ENCODE data around the gene PPP1R3C.

The PPP1R3C gene

GRCh38 chr10:91597197-91597881 lies 35.5 kb downstream of the PPP1R3C start:
- DNase-seq, result no peak

GRCh38 chr10:91596825-91597196 lies 36.1 kb downstream of the PPP1R3C start:
- DNase-seq, result no peak

DNA sequence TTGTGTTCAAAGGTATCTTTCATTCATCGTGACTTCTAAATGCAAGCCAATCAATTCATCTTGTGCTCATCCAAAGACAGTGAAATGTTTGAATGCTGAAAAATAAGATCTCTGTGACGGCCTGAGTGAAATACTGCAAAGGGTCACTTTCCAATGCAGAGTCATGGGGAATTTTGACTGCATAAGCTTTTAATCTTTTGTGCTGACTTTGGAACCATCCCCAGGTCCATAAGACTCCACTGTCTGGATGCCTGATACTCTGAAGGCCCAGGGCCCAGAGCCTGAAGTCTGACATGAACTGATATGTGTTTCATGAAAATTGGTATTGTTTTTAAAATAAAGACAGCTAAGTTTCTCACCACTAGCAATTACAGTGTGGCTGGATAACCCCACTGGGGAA lies 39.0 kb downstream of the PPP1R3C start:
- no peak for DNase-seq

GRCh38 chr10:91593366-91593765 lies 39.5 kb downstream of the PPP1R3C start:
- DNase-seq, result no peak

DNA sequence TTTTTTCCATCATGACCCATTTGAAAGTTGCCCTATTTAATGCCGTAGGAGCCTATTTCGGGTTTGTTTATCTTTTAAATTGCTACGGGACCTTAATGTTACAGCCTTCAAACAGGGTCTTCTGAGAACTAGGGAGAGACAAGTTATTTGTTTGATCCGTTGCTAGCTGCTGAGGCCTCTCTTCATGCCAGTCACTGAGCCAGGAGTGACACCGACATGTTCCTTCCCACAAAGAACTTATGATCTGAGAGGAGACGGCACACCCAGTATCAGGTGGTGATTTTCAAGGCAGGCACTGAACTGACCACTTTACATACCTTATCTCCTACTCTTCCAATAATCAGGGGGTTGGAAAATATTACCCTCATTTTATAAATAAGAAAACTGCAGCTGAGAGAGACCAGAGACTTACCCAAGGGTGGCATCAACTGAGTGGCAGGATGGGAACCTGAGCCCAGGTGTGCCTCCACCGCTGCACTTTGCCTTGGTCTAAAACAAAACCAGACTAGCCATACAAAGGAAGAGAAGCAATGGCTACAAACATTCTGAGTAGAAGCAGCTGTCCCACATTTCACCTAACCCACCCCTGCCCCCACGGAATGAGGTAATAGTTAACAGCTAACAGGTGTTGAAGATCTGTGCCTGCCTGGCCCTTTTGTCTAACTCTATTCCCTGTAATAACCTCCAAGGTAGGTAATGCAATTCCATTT lies 40.5 kb downstream of the PPP1R3C start:
- no peak for DNase-seq

DNA sequence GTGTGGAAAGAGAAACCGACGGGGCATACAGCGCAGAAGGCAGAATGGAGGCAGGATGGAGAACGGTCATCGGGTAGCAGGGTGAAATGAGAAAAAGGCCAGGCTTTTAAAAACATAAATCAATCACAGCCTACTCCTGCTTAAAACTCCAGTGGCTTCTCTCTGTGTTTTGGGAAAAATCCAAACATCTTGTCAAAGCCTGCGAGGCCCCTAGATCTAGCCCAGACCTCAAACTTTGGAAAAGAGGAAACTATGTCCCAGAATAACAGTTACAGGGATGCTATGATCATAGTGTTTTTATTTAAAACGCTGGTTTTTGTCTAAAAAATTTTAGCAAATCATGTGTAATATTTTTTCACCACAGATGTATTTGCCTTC lies 41.1 kb downstream of the PPP1R3C start:
- DNase-seq, result no peak

DNA sequence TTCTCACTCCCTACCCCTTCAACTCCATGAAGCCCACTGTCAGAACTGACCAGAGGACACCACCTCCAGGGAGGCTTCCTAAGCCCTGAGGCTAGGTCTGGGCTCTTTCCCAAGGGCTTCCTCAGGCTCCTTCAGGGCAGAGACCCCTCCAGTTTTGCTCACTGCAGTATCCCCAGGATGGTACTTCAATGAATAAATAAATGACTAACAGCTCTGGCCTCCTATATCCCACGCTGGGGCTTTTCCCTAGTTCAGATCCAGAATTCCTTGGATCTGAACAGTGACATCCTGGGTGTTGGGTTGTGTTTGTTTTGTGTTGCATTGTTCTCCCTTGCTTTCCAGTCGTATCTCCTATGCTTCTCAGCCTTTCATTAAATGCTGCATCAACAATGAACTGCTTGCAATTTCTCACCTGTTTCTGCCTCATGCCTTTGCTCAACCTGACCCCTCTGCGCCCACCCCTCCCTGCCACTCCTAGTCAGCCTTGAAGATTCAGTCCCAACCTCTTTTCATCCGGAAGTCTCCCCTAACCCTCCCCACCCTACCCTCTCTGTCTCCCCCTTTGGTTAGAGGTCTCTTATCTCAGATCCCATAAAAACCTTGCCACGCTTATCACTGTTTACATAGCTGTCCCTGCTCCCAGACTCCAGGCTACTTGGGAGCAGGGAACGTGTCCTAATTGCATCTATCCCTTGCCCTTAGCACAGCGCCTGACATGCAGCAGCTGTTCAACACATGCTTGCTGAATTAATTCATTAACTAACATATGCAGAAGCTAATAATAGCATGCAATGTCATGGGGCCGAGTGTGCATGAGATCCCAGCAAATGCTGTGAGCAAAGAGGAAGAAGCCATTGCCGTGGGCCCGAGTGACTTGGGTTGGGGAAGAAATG lies 41.7 kb downstream of the PPP1R3C start:
- no peak for DNase-seq

DNA sequence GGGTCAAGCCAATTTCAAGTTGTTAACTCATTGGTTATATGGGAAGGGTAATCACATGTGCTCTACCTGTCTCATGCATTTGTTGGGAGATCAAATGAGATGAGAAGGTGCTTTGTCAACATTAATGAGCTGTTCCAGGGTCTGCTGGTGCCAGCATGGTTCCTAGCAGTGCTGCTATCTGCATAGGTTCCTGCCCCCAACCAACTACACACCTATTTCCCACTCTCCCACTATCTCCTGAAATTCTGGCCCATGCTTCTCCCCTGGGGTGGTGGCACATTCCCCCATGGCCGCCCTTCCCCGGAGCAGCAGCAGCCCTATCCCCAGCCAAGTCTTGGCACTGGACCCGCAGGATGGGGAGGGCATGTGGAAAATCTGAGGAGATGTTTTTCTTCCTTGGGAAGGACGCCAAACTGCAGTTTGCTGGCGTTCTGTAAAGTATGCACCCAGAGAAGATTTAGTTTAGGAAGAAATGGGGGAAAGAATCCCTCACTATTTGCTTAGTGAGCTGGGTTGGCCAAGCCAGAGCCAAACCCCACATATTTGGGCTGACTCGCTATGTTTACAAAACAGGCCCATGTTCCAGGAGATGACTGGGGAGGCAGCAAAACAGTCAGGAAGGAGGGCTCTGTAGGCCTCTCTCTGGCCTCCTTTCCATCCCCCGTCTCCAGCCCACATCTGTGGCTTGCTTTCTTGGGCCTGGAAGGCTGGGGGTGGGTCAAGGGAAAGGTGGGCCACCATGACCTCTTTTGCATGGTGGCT lies 42.5 kb downstream of the PPP1R3C start:
- no peak for DNase-seq

DNA sequence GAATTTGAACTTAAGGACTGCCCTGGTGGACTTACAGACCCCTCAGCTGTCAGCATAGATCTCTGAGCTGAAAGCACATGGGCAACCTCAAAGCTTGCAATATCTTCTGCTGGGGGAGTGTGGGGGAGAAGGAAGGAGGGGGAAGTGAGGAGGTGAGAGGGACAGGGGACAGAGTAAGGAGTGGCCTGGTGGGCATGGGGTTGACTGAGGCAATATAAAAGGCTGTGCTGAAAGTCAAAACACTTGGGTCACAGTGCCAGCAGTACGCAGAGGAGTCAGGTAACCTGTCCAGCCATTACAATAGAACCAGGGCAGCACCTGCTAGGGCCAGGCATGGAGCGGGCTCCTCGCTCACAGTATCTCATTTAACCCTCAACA lies 43.2 kb downstream of the PPP1R3C start:
- no peak for DNase-seq

DNA sequence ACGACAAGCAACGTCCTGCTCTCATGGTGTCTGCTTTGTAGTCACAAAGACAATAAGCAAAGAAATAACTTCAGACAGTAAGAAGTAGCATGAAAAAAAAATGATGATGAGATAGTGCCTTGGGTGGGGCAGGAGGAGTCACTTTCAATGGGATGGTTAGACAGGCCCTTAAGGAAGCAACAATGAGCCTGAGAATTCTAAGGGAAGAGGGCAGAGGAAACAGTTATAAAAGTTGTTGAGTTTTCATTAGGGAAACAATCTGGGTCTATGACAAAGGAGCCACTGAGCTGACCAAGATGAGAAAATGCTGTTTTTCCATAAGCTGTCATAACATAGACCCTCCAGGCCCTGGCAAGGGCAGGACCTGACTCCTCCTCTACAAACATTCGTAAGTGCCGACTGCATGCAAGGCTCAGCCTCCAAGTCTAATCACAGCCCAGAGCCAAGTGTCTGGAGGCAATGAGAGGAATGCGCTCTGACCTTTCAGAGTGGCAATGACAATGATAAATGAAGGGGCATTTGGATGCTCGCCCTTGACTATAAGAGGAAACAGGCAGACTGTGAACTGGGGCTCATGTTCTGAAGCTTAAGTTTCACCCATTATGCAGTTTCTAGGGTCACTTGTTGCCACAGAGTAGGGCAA lies 43.7 kb downstream of the PPP1R3C start:
- DNase-seq, result no peak

- no peak for DNase-seq
These were observed 44.9 kb downstream of the PPP1R3C start for GRCh38 chr10:91587710-91588638.

GRCh38 chr10:91582153-91582554 lies 50.7 kb downstream of the PPP1R3C start:
- no peak for DNase-seq

GRCh38 chr10:91579329-91579985 lies 53.4 kb downstream of the PPP1R3C start:
- DNase-seq, result no peak
